Caco-2 (cell line): Measurements from ENCODE around the gene LPAR2. TPM values are rescaled to one million over a fixed set of nuclear protein-coding genes. Genes with fewer than 3 reads are reported as not detected.

Experiments
- BruUV-seq: library from RNA; stranded (reverse); fragments of 400-500 nt; replicated peaks from 2 replicates; lab custom pipeline; 2021; lab: Mats Ljungman, UMichigan
- CTCF ChIA-PET: fragments of 300-600 bp; sonication (Branson Sonifier 250); formaldehyde crosslinking; loops from one replicate; lab custom pipeline; 2022; ENCODE audit warnings: antibody characterized with exemption; lab: Charles Lee
- POLR2A ChIA-PET: fragments of 300-600 bp; sonication (Branson Sonifier 250); formaldehyde crosslinking; loops from one replicate; lab custom pipeline; 2022; ENCODE audit warnings: antibody characterized with exemption; lab: Charles Lee
- DNase-seq, 2 experiments: peaks; one replicate each; pipeline versions ENCODE4 v3.0.0 to v3.0.0-alpha.2; 2020 to 2022
- H3K27me3 ChIP-seq: replicated peaks from 2 replicates; pipeline ENCODE4 v1.6.0; 2011; ENCODE audit warnings: low read length; ENCODE audit not compliant: control insufficient read depth, insufficient read depth
- H3K36me3 ChIP-seq: 2 replicates; pipeline ENCODE4 v1.5.1; 2011; ENCODE audit warnings: low read length; ENCODE audit not compliant: control insufficient read depth, insufficient read depth
- H3K4me1 ChIP-seq: fragments of 250-450 bp; sonication (Bioruptor Pico); 2 replicates; pipeline ENCODE4 v1.5.1; 2020; ENCODE audit warnings: mild to moderate bottlenecking
- H3K4me3 ChIP-seq: 2 replicates; pipeline ENCODE4 v1.5.1; 2011; ENCODE audit warnings: low read depth, mild to moderate bottlenecking, control low read depth, low read length
- H3K9me3 ChIP-seq: fragments of 250-450 bp; sonication (Bioruptor Pico); 2 replicates; pipeline ENCODE4 v1.5.1; 2020; ENCODE audit warnings: mild to moderate bottlenecking, moderate library complexity
- H3K27ac Mint-ChIP-seq: one replicate; pipeline ENCODE4 v1.8.0; 2022; ENCODE audit warnings: mixed read lengths; ENCODE audit not compliant: unreplicated experiment
- H3K27me3 Mint-ChIP-seq: one replicate; pipeline ENCODE4 v1.8.0; 2022; ENCODE audit warnings: mixed read lengths; ENCODE audit not compliant: insufficient read depth, unreplicated experiment
- H3K36me3 Mint-ChIP-seq: one replicate; pipeline ENCODE4 v1.8.0; 2022; ENCODE audit warnings: mild to moderate bottlenecking, mixed read lengths; ENCODE audit not compliant: insufficient read depth, unreplicated experiment
- H3K4me1 Mint-ChIP-seq: one replicate; pipeline ENCODE4 v1.8.0; 2022; ENCODE audit warnings: low read depth, mixed read lengths; ENCODE audit not compliant: unreplicated experiment
- H3K4me3 Mint-ChIP-seq: one replicate; pipeline ENCODE4 v1.8.0; 2022; ENCODE audit warnings: mild to moderate bottlenecking, moderate library complexity, mixed read lengths; ENCODE audit not compliant: unreplicated experiment
- H3K9me3 Mint-ChIP-seq: one replicate; pipeline ENCODE4 v1.8.0; 2022; ENCODE audit warnings: mixed read lengths; ENCODE audit not compliant: unreplicated experiment
- intact Hi-C: fragments of 100-400 bp; cut with micrococcal nuclease; formaldehyde crosslinking; loops from one replicate; pipeline ENCODE4 v1.10.0; 2022; ENCODE audit not compliant: unreplicated experiment
- total RNA-seq: library from RNA; stranded (reverse); gene quantifications from 2 replicates; pipeline ENCODE4 v1.2.3, GENCODE V29; 2022
- TF ChIP-seq, protein P1 (sequence below), 2 experiments: fragments of 200-600 bp in 1 of 2; IDR thresholded peaks; 1 replicate in 1 of 2; 2 replicates in 1 of 2; pipeline versions ENCODE4 v1.5.1 to v1.8.0; 2011 to 2022; ENCODE audit warnings: antibody characterized with exemption in 1 of 2, control low read depth in 1 of 2, inconsistent platforms in 1 of 2, low read depth in 1 of 2, low read length in 1 of 2, mild to moderate bottlenecking in 1 of 2, moderate library complexity in 1 of 2; ENCODE audit not compliant: insufficient read depth in 1 of 2, severe bottlenecking in 1 of 2, unreplicated experiment in 1 of 2

Gene LPAR2
- total RNA-seq, 1 experiment from 2014 or later: 29.3 TPM

DNA sequence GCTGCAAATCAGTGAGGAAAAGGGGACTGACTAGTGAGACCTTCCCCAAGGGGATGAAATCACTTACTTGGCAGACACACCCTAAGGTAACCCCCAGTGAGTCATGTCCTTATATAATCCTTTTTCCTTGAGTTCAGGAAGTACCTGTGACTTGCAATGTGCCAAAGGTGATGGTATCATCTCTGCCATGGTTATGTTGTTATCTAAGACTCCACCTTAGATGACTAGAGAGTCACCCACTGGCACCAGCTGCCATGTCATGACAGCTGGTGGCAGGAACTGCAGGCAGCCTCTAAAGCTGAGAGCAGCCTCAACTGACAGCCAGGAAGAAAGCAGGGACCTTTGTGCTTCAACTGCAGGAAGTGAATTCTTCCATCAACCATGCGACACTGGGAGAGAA lies 22.0 kb downstream of the LPAR2 start:
- Histone ChIP-seq H3K9me3 (no peaks in the 10 kb centered on the region), H3K27me3 (no peaks in the 10 kb centered on the region), H3K4me1 (peaks cover 4% of the 10 kb centered on the region; the same call in 1 of the 2 replicates), H3K36me3 (no peaks in the 10 kb centered on the region), H3K4me3 (no peak overlapping the region)
- intact Hi-C loops: no loop called here
- peaks cover 7% of the 10 kb centered on the region for H3K4me1 Mint-ChIP-seq
- ChIA-PET POLR2A (no interaction called here), CTCF (interaction anchor here (0.8 kb wide), 1 partner anchor 52 kb away, joined by 3 read pairs; no protein-coding TSS in a partner anchor)
- H3K36me3 Mint-ChIP-seq: no peaks in the 10 kb centered on the region
- peak overlapping the region; percentile 48 for H3K27ac Mint-ChIP-seq
- H3K4me3 Mint-ChIP-seq: no peak overlapping the region
- H3K9me3 Mint-ChIP-seq: no peaks in the 10 kb centered on the region
- no peaks in the 10 kb centered on the region for H3K27me3 Mint-ChIP-seq
- BruUV-seq: no TSS peak
- TF ChIP-seq, protein P1, sequence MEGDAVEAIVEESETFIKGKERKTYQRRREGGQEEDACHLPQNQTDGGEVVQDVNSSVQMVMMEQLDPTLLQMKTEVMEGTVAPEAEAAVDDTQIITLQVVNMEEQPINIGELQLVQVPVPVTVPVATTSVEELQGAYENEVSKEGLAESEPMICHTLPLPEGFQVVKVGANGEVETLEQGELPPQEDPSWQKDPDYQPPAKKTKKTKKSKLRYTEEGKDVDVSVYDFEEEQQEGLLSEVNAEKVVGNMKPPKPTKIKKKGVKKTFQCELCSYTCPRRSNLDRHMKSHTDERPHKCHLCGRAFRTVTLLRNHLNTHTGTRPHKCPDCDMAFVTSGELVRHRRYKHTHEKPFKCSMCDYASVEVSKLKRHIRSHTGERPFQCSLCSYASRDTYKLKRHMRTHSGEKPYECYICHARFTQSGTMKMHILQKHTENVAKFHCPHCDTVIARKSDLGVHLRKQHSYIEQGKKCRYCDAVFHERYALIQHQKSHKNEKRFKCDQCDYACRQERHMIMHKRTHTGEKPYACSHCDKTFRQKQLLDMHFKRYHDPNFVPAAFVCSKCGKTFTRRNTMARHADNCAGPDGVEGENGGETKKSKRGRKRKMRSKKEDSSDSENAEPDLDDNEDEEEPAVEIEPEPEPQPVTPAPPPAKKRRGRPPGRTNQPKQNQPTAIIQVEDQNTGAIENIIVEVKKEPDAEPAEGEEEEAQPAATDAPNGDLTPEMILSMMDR (IDR thresholded peaks at IDR 0.05; ENCODE audit: insufficient read depth in 1 of 2, low read depth in 1 of 2, low read length in 1 of 2, severe bottlenecking in 1 of 2, unreplicated experiment in 1 of 2): no peak
- no peak for DNase-seq

GRCh38 chr19:19602713-19603324 lies 25.2 kb downstream of the LPAR2 start:
- DNase-seq: no peak
- Histone ChIP-seq H3K4me3 (no peak overlapping the region), H3K27me3 (no peaks in the 10 kb centered on the region), H3K36me3 (no peaks in the 10 kb centered on the region), H3K4me1 (peaks cover 4% of the 10 kb centered on the region; the same call in 1 of the 2 replicates), H3K9me3 (no peaks in the 10 kb centered on the region)
- Mint-ChIP-seq H3K27me3 (no peaks in the 10 kb centered on the region), H3K27ac (no peak overlapping the region), H3K4me1 (peaks cover 7% of the 10 kb centered on the region), H3K4me3 (no peak overlapping the region), H3K9me3 (no peaks in the 10 kb centered on the region), H3K36me3 (no peaks in the 10 kb centered on the region)
- POLR2A ChIA-PET: no interaction called here
- CTCF ChIA-PET: interaction anchor here (1.1 kb wide), 1 partner anchor 11 kb away, joined by 4 read pairs; no protein-coding TSS in a partner anchor
- intact Hi-C loops: no loop called here
- no TSS peak for BruUV-seq
- TF ChIP-seq, protein P1 (IDR thresholded peaks at IDR 0.05; ENCODE audit: insufficient read depth in 1 of 2, low read depth in 1 of 2, low read length in 1 of 2, severe bottlenecking in 1 of 2, unreplicated experiment in 1 of 2): no peak

DNA sequence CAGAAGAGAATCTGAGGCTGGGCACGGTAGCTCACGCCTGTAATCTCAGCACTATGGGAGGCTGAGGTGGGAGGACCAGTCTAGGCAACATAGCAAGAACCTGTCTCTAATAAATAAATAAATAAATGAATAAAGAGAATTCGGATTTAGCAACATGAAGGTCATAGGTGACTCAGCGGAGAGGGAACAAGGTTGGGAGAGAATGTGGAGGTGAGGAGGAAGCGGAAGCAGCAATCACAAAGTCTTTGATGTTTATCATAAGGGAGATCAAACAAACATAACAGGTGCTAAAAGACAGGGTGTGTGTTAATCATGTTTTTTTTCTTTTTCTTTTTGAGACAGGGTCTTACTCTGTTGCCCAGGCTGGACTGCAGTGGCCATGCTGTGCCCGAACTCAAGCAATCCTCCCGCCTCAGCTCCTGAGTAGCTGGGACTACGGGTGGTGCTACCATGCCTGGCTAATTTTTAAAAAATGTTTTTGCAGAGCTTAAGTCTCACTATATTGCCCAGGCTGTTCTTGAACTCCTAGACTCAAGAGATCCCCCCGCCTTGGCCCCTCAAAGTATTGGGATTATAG lies 25.8 kb downstream of the LPAR2 start:
- no peak for DNase-seq

More for the DNA sequence above, 25.8 kb downstream of the LPAR2 start:
- H3K4me3 Mint-ChIP-seq: no peak overlapping the region
- H3K27me3 ChIP-seq: no peaks in the 10 kb centered on the region
- peaks cover 4% of the 10 kb centered on the region; the same call in 1 of the 2 replicates for H3K4me1 ChIP-seq
- no peaks in the 10 kb centered on the region for H3K36me3 ChIP-seq
- H3K27me3 Mint-ChIP-seq: no peaks in the 10 kb centered on the region
- ChIA-PET CTCF (interaction anchor here (1.1 kb wide), 1 partner anchor 11 kb away, joined by 4 read pairs; no protein-coding TSS in a partner anchor), POLR2A (no interaction called here)
- no TSS peak for BruUV-seq
- no peak overlapping the region for H3K4me3 ChIP-seq
- H3K36me3 Mint-ChIP-seq: no peaks in the 10 kb centered on the region
- H3K9me3 Mint-ChIP-seq: no peaks in the 10 kb centered on the region
- TF ChIP-seq, protein P1 (IDR thresholded peaks at IDR 0.05; ENCODE audit: insufficient read depth in 1 of 2, low read depth in 1 of 2, low read length in 1 of 2, severe bottlenecking in 1 of 2, unreplicated experiment in 1 of 2): no peak
- no peaks in the 10 kb centered on the region for H3K9me3 ChIP-seq
- peaks cover 7% of the 10 kb centered on the region for H3K4me1 Mint-ChIP-seq
- intact Hi-C loops: no loop called here
- H3K27ac Mint-ChIP-seq: no peak overlapping the region
